Panc1 (cell line): Measurements from ENCODE around the gene ILDR2. TPM values are rescaled to one million over a fixed set of nuclear protein-coding genes. Genes with fewer than 3 reads are reported as not detected.

Experiments
- ATAC-seq: fragments of 200-7000 bp; cut with Tn5 transposase; 2 replicates; pipeline ENCODE4 v1.9.1; 2020; ENCODE audit warnings: mild to moderate bottlenecking, moderate library complexity
- BruUV-seq: library from RNA; stranded (reverse); fragments of 400-500 nt; replicated peaks from 2 replicates; lab custom pipeline; 2021; lab: Mats Ljungman, UMichigan
- CTCF ChIA-PET: fragments of 300-600 bp; sonication (Branson Sonifier 250); formaldehyde crosslinking; loops from one replicate; lab custom pipeline; 2022; ENCODE audit warnings: antibody characterized with exemption; lab: Charles Lee
- POLR2A ChIA-PET: fragments of 300-600 bp; sonication (Branson Sonifier 250); formaldehyde crosslinking; loops from one replicate; lab custom pipeline; 2022; ENCODE audit warnings: antibody characterized with exemption; lab: Charles Lee
- DNase-seq: peaks from one replicate; pipeline ENCODE4 v3.0.0-alpha.2; 2010; ENCODE audit warnings: low read depth, low spot score
- H3K27ac ChIP-seq: 2 replicates; pipeline ENCODE4 v1.5.1; 2011; ENCODE audit warnings: mild to moderate bottlenecking, low read length, inconsistent platforms
- H3K27me3 ChIP-seq: fragments of 200-500 bp; sonication (Bioruptor generic); 2 replicates; pipeline ENCODE4 v1.6.0; 2014; ENCODE audit warnings: low read length, inconsistent platforms; ENCODE audit not compliant: control insufficient read depth, insufficient read depth
- H3K36me3 ChIP-seq: fragments of 200-500 bp; sonication (Bioruptor generic); 2 replicates; pipeline ENCODE4 v1.5.1; 2014; ENCODE audit warnings: inconsistent platforms, mild to moderate bottlenecking, low read length, moderate library complexity; ENCODE audit not compliant: control insufficient read depth, insufficient read depth
- H3K4me1 ChIP-seq: 2 replicates; pipeline ENCODE4 v1.5.1; 2011; ENCODE audit warnings: inconsistent platforms, mild to moderate bottlenecking, low read length, moderate library complexity; ENCODE audit not compliant: control insufficient read depth, insufficient read depth
- H3K4me3 ChIP-seq, 2 experiments: 2 replicates each; pipeline ENCODE4 v1.5.1; 2011 to 2012; ENCODE audit warnings: low read depth in 2 of 2, low read length in 2 of 2, mild to moderate bottlenecking in 2 of 2, inconsistent platforms in 1 of 2, moderate library complexity in 1 of 2
- H3K9me3 ChIP-seq: fragments of 200-500 bp; sonication (Bioruptor generic); 2 replicates; pipeline ENCODE4 v1.5.1; 2014; ENCODE audit warnings: low read depth, mild to moderate bottlenecking, inconsistent platforms, low read length, moderate library complexity; ENCODE audit not compliant: control insufficient read depth, insufficient read depth
- POLR2AphosphoS5 ChIP-seq: IDR thresholded peaks from 2 replicates; pipeline ENCODE4 v1.6.1; 2012; ENCODE audit warnings: mild to moderate bottlenecking, low read depth, low read length, moderate library complexity
- REST ChIP-seq, 2 experiments: IDR thresholded peaks; 2 replicates each; pipeline ENCODE4 v1.6.1; 2011 to 2012; ENCODE audit warnings: low read depth in 2 of 2, control low read depth in 1 of 2, low read length in 1 of 2, mild to moderate bottlenecking in 1 of 2, moderate library complexity in 1 of 2; ENCODE audit not compliant: insufficient read depth in 1 of 2
- SIN3A ChIP-seq: IDR thresholded peaks from 2 replicates; pipeline ENCODE4 v1.6.1; 2012; ENCODE audit warnings: low read depth, mild to moderate bottlenecking, low read length, moderate library complexity, borderline replicate concordance; ENCODE audit not compliant: insufficient read depth
- TCF7L2 ChIP-seq: IDR thresholded peaks from 2 replicates; pipeline ENCODE4 v1.6.1; 2011; ENCODE audit warnings: mild to moderate bottlenecking, low read depth, low read length, inconsistent platforms
- in situ Hi-C: cut with HindIII; loops from 2 replicates; pipeline ENCODE4 v1.10.0; 2016; ENCODE audit warnings: low sequenced_read_pairs, low pct_unique_long_range_greater_than_20kb
- intact Hi-C: fragments of 100-400 bp; cut with micrococcal nuclease; formaldehyde crosslinking; loops from one replicate; pipeline ENCODE4 v1.10.0; 2022; ENCODE audit not compliant: unreplicated experiment
- total RNA-seq: library from RNA; stranded (reverse); gene quantifications from one replicate; pipeline ENCODE4 v1.2.1, GENCODE V29; 2021; ENCODE audit not compliant: unreplicated experiment
- TF ChIP-seq, protein P1 (sequence below): fragments of 450-650 bp; IDR thresholded peaks from 2 replicates; pipeline ENCODE4 v1.5.1; 2017; ENCODE audit warnings: mild to moderate bottlenecking

Gene ILDR2
- total RNA-seq, 1 experiment from 2014 or later: 0.08 TPM

GRCh38 chr1:166899769-166900168, 75.6 kb downstream of the ILDR2 start:
- ATAC-seq (no peak), DNase-seq (no peak)
- no TSS peak for BruUV-seq
- in situ Hi-C loops (no loop called here), intact Hi-C loops (no loop called here)
- CTCF ChIA-PET: no interaction called here
- Histone ChIP-seq H3K27me3 (peaks cover 4% of the 10 kb centered on the region), H3K4me1 (no peaks in the 10 kb centered on the region), H3K36me3 (no peaks in the 10 kb centered on the region), H3K9me3 (no peaks in the 10 kb centered on the region; the same call in 1 of the 2 replicates), H3K27ac (no peak overlapping the region), H3K4me3 (no peak overlapping the region)
- POLR2A ChIA-PET: interaction anchor here (0.7 kb wide), 1 partner anchor 581 kb away, joined by 5 read pairs; no protein-coding TSS in a partner anchor
- TF ChIP-seq, protein P1, sequence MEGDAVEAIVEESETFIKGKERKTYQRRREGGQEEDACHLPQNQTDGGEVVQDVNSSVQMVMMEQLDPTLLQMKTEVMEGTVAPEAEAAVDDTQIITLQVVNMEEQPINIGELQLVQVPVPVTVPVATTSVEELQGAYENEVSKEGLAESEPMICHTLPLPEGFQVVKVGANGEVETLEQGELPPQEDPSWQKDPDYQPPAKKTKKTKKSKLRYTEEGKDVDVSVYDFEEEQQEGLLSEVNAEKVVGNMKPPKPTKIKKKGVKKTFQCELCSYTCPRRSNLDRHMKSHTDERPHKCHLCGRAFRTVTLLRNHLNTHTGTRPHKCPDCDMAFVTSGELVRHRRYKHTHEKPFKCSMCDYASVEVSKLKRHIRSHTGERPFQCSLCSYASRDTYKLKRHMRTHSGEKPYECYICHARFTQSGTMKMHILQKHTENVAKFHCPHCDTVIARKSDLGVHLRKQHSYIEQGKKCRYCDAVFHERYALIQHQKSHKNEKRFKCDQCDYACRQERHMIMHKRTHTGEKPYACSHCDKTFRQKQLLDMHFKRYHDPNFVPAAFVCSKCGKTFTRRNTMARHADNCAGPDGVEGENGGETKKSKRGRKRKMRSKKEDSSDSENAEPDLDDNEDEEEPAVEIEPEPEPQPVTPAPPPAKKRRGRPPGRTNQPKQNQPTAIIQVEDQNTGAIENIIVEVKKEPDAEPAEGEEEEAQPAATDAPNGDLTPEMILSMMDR: no peak
- TF ChIP-seq SIN3A (no peak), TCF7L2 (no peak), REST (IDR thresholded peaks at IDR 0.05; ENCODE audit: insufficient read depth in 1 of 2, low read depth in 2 of 2, low read length in 1 of 2) (no peak), POLR2AphosphoS5 (no peak)

DNA sequence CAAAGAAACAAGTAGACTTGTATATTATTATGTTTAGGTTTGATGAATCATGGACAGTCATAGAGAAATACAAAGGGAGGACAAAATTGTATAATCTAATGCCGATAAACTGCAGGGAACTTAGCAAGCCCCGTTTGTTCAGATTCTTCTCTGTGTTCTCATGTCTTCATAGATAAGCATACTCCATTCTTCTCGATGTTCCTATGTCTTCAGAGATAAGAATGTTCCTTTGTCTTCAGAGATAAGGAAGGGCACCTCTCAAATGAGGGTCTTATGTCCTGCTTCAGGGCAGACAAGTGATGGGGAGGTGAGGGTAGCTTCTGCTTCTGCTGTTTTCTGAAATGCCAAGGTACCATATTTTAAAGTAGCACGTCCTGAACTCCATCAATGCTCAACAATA, 79.6 kb downstream of the ILDR2 start:
- in situ Hi-C loops: no loop called here
- intact Hi-C loops: no loop called here

DNA sequence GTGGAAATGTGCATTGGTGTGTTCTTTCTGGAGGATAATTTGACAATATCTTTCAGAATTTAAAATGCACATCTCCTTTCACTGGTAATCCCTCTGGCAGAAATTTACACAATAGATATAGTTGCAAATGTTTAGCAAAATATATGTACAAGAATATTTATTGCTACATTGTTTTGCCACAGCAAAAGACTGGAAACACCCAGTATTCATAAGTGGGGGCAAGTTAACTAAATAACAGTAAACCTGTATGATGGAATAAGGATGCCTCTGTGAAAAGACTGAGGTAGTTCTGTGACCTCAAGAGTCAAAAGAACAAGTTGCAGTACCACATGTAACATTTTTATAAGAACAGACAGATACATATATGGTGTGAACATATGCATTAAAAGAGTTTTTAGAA, 85.6 kb downstream of the ILDR2 start:
- no peaks in the 10 kb centered on the region for H3K9me3 ChIP-seq
- ATAC-seq: no peak
- no TSS peak for BruUV-seq
- peaks cover 31% of the 10 kb centered on the region for H3K27me3 ChIP-seq
- in situ Hi-C loops (no loop called here), intact Hi-C loops (no loop called here)
- no peak overlapping the region for H3K4me3 ChIP-seq
- ChIA-PET CTCF (no interaction called here), POLR2A (no interaction called here)
- H3K36me3 ChIP-seq: no peaks in the 10 kb centered on the region
- DNase-seq: no peak
- no peaks in the 10 kb centered on the region for H3K4me1 ChIP-seq
- H3K27ac ChIP-seq: no peak overlapping the region
- TF ChIP-seq SIN3A: no peak

More for the DNA sequence above, 79.6 kb downstream of the ILDR2 start:
- no TSS peak for BruUV-seq
- Histone ChIP-seq H3K27me3 (peaks cover 16% of the 10 kb centered on the region), H3K36me3 (no peaks in the 10 kb centered on the region), H3K4me1 (no peaks in the 10 kb centered on the region), H3K27ac (no peak overlapping the region), H3K4me3 (no peak overlapping the region), H3K9me3 (no peaks in the 10 kb centered on the region; the same call in 1 of the 2 replicates)
- CTCF ChIA-PET: no interaction called here
- POLR2A ChIA-PET: no interaction called here
- TF ChIP-seq POLR2AphosphoS5: no peak
- no peak for TF ChIP-seq TCF7L2
- ATAC-seq (no peak), DNase-seq (no peak)
